Measurements from ENCODE around the gene MINK1.

MINK1 gene

GRCh38 chr17:4938688-4939545 lies 105.8 kb downstream of the MINK1 start:
- no peak for TF ChIP-seq CTCF (IDR thresholded peaks at IDR 0.05; ENCODE audit: low read depth, low read length)
- H3K4me3 ChIP-seq (replicated peaks in 1 of 2; ENCODE audit: low read depth in 2 of 2, low read length in 2 of 2): peak overlapping the region; percentile 87 to 97
- peak in 1 of 2 donors; percentile 30 for DNase-seq (ENCODE audit: low read depth in 2 of 2)

- peak overlapping the region; percentile 87 to 97 for H3K4me3 ChIP-seq (replicated peaks in 1 of 2; ENCODE audit: low read depth in 2 of 2, low read length in 2 of 2)
- no peak for DNase-seq (ENCODE audit: low read depth in 2 of 2)
- TF ChIP-seq CTCF (IDR thresholded peaks at IDR 0.05; ENCODE audit: low read depth, low read length): no peak
These were observed 106.3 kb downstream of the MINK1 start for GRCh38 chr17:4939546-4939795.

- peak within 1 kb of the TSS; percentile 87 to 97 for H3K4me3 ChIP-seq (replicated peaks in 1 of 2; ENCODE audit: low read depth in 2 of 2, low read length in 2 of 2)
- no peak for TF ChIP-seq CTCF (IDR thresholded peaks at IDR 0.05; ENCODE audit: low read depth, low read length)
- DNase-seq (ENCODE audit: low read depth in 2 of 2): peak; percentile 100
These were observed 106.8 kb downstream of the MINK1 start, which contains the start of the genes RNF167 and SLC25A11 for GRCh38 chr17:4939796-4940554. RNF167 (plus strand) TSS chr17:4940268; CDS start chr17:4940910, 642 bp downstream. SLC25A11 (minus strand) TSS chr17:4940046; CDS start chr17:4939910, 136 bp downstream.

GRCh38 chr17:4940555-4941318 lies 107.6 kb downstream of the MINK1 start:
- no peak for TF ChIP-seq CTCF (IDR thresholded peaks at IDR 0.05; ENCODE audit: low read depth, low read length)
- no peak for DNase-seq (ENCODE audit: low read depth in 2 of 2)
- H3K4me3 ChIP-seq (replicated peaks in 1 of 2; ENCODE audit: low read depth in 2 of 2, low read length in 2 of 2): peak overlapping the region; percentile 87 to 97

- no peak for TF ChIP-seq CTCF (IDR thresholded peaks at IDR 0.05; ENCODE audit: low read depth, low read length)
These were observed 108.1 kb downstream of the MINK1 start for GRCh38 chr17:4941319-4941610.

GRCh38 chr17:4942760-4943508 lies 109.8 kb downstream of the MINK1 start:
- DNase-seq (ENCODE audit: low read depth in 2 of 2): peak in 1 of 2 donors; percentile 26
- no peak for TF ChIP-seq CTCF (IDR thresholded peaks at IDR 0.05; ENCODE audit: low read depth, low read length)
- no peak overlapping the region for H3K4me3 ChIP-seq (replicated peaks in 1 of 2; ENCODE audit: low read depth in 2 of 2, low read length in 2 of 2)

More at GRCh38 chr17:4941319-4941610, 108.1 kb downstream of the MINK1 start:
- no peak for DNase-seq (ENCODE audit: low read depth in 2 of 2)
- H3K4me3 ChIP-seq (replicated peaks in 1 of 2; ENCODE audit: low read depth in 2 of 2, low read length in 2 of 2): peak overlapping the region; percentile 87 to 97
